ENCODE measurements around the gene CD2AP. TPM values are rescaled to one million over a fixed set of nuclear protein-coding genes. Genes with fewer than 3 reads are reported as not detected.

The CD2AP gene
- total and polyA plus RNA-seq, 4 donors = 5.7 to 22.4 (median 11.5) TPM

DNA sequence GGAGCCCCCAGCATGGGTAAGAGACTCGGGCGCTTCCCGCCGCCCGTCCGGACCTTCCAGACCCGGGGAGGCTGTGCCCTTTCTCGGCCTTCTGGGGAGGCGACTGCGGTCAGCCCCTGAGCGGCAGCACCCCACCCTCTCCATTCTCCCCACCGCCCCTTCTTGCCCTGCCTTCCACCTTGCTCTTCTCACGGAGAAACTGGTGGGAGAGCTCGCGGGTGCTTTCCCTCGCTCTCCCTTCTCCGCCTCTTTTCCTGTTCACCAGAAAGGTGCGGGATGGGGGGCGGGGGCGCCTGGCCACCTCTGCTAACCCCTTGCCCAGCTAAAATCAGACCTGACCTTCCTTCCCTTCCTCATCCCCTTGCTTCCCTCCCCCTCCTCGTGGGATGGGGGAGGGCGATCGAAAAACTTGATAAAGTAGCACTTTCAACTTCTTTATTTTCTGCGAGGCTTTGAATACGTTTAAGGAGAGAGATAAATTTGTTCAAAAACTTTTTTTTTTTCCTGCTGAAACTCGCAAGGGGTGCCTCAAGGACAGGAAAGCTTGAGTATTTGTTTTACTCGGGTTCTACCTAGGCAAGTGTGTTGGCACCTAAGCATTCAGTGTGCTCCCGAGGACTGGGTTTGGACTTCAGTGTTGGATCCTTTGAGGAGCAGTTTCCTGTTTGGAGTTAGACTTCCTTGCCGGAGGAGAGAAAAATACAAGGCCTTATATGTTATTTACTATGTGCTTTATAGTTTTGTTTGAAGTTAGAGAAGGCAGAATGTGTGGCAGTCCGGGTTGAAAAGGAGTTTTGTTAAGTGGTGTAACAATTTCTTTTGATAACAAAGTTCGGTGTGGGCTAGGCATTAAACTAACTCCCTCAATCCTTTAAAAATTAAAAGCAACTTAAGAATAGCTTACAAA, 897 bp downstream of the CD2AP start:
- DNase-seq (ENCODE audit: low spot score) = no peak
- H3K4me3 ChIP-seq (ENCODE audit: low read depth in 1 of 3, low read length in 3 of 3) = peak overlapping the region; percentile 71 to 93 (median 84)
- no peak for TF ChIP-seq SP1 (IDR thresholded peaks at IDR 0.05)
- peak in 1 of 2 donors; percentile 22 for TF ChIP-seq RXRA (IDR thresholded peaks at IDR 0.05)
- no peaks in the 10 kb centered on the region for H3K9me3 ChIP-seq (ENCODE audit: control insufficient read depth in 4 of 4, low read length in 3 of 4)
- no peaks in the 10 kb centered on the region for H3K36me3 ChIP-seq (ENCODE audit: control insufficient read depth in 4 of 4, insufficient read depth in 3 of 4, low read depth in 1 of 4, low read length in 3 of 4)
- H3K4me1 ChIP-seq (ENCODE audit: control insufficient read depth in 4 of 4, insufficient read depth in 4 of 4, low read length in 3 of 4) = peaks cover 6 to 33% (median 20%) of the 10 kb centered on the region in 4 donors
- peak overlapping the region; percentile 89 to 97 for H3K27ac ChIP-seq (ENCODE audit: low read depth in 1 of 2, low read length in 2 of 2)
- WGBS = under 1% methylated on average over 31 of the region's 31 CpGs
- peak overlapping the region; percentile 89 to 91 for H3K9ac ChIP-seq (ENCODE audit: low read depth in 1 of 2, low read length in 2 of 2)
- no peaks in the 10 kb centered on the region for H3K27me3 ChIP-seq (ENCODE audit: control insufficient read depth in 4 of 4, insufficient read depth in 4 of 4, low read length in 3 of 4)

DNA sequence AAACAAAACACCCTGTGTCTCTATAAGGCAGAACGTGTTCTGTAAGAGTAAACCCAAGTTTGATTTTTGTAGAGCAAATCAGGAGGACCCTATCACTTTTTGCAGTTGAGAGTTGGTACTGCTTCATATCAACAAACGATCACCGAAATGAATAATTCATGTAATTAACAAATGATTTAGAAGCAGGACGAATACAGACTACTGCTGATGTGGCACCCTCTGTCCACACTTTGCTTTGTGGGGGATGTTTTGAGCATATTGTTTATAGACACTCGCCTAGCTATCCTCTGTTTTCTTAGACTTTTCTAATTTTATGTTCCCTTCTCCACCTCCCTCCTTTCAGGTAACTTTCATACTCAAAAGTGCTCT, 1.5 kb downstream of the CD2AP start:
- H3K27ac ChIP-seq (ENCODE audit: low read depth in 1 of 2, low read length in 2 of 2) = peak overlapping the region; percentile 89 to 97
- peak overlapping the region; percentile 89 to 91 for H3K9ac ChIP-seq (ENCODE audit: low read depth in 1 of 2, low read length in 2 of 2)
- H3K36me3 ChIP-seq (ENCODE audit: control insufficient read depth in 4 of 4, insufficient read depth in 3 of 4, low read depth in 1 of 4, low read length in 3 of 4) = no peaks in the 10 kb centered on the region
- peak overlapping the region; percentile 71 to 93 (median 84) for H3K4me3 ChIP-seq (ENCODE audit: low read depth in 1 of 3, low read length in 3 of 3)
- DNase-seq (ENCODE audit: low spot score) = no peak
- TF ChIP-seq HNF4G (IDR thresholded peaks at IDR 0.05) = no peak
- TF ChIP-seq, protein P1, sequence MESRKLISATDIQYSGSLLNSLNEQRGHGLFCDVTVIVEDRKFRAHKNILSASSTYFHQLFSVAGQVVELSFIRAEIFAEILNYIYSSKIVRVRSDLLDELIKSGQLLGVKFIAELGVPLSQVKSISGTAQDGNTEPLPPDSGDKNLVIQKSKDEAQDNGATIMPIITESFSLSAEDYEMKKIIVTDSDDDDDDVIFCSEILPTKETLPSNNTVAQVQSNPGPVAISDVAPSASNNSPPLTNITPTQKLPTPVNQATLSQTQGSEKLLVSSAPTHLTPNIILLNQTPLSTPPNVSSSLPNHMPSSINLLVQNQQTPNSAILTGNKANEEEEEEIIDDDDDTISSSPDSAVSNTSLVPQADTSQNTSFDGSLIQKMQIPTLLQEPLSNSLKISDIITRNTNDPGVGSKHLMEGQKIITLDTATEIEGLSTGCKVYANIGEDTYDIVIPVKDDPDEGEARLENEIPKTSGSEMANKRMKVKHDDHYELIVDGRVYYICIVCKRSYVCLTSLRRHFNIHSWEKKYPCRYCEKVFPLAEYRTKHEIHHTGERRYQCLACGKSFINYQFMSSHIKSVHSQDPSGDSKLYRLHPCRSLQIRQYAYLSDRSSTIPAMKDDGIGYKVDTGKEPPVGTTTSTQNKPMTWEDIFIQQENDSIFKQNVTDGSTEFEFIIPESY (IDR thresholded peaks at IDR 0.05) = no peak
- TF ChIP-seq, protein P2, sequence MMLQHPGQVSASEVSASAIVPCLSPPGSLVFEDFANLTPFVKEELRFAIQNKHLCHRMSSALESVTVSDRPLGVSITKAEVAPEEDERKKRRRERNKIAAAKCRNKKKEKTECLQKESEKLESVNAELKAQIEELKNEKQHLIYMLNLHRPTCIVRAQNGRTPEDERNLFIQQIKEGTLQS (IDR thresholded peaks at IDR 0.05) = no peak
- TF ChIP-seq HNF4A (conservative IDR thresholded peaks at IDR 0.05) = peak in 1 of 2 donors; percentile 30
- peaks cover 6 to 39% (median 24%) of the 10 kb centered on the region in 4 donors for H3K4me1 ChIP-seq (ENCODE audit: control insufficient read depth in 4 of 4, insufficient read depth in 4 of 4, low read length in 3 of 4)
- no peaks in the 10 kb centered on the region for H3K9me3 ChIP-seq (ENCODE audit: control insufficient read depth in 4 of 4, low read length in 3 of 4)
- no peaks in the 10 kb centered on the region for H3K27me3 ChIP-seq (ENCODE audit: control insufficient read depth in 4 of 4, insufficient read depth in 4 of 4, low read length in 3 of 4)
- 2% methylated on average over 5 of the region's 5 CpGs for WGBS

DNA sequence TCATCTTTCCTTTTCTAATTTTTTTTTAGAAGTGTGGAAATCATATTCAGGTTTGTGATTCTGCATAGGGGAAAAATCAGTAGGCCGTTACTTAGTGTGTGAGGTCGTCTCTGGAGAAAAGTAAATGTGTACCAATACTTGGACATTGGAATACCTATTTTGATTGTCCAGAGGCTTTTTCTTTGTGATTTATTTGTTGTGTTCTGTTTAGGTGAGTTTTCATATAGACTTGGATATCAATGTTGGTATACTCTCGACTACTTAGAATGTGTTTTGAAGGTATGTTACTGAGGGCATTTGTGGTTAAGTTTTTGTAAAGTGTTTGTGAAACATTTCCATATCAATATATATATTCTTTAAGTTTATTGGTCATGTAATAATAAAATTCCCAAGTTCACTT, 2.3 kb downstream of the CD2AP start:
- Histone ChIP-seq H3K4me3 (ENCODE audit: low read depth in 1 of 3, low read length in 3 of 3) (peak overlapping the region in 1 of 3 donors; percentile 71), H3K27me3 (ENCODE audit: control insufficient read depth in 4 of 4, insufficient read depth in 4 of 4, low read length in 3 of 4) (no peaks in the 10 kb centered on the region), H3K36me3 (ENCODE audit: control insufficient read depth in 4 of 4, insufficient read depth in 3 of 4, low read depth in 1 of 4, low read length in 3 of 4) (no peaks in the 10 kb centered on the region), H3K9ac (ENCODE audit: low read depth in 1 of 2, low read length in 2 of 2) (peak overlapping the region in 1 of 2 donors; percentile 91), H3K9me3 (ENCODE audit: control insufficient read depth in 4 of 4, low read length in 3 of 4) (no peaks in the 10 kb centered on the region), H3K4me1 (ENCODE audit: control insufficient read depth in 4 of 4, insufficient read depth in 4 of 4, low read length in 3 of 4) (peaks cover 6 to 45% (median 30%) of the 10 kb centered on the region in 4 donors), H3K27ac (ENCODE audit: low read depth in 1 of 2, low read length in 2 of 2) (no peak overlapping the region)
- DNase-seq (ENCODE audit: low spot score) = no peak
- WGBS = 43% methylated on average over 3 of the region's 3 CpGs
- TF ChIP-seq, protein P3, sequence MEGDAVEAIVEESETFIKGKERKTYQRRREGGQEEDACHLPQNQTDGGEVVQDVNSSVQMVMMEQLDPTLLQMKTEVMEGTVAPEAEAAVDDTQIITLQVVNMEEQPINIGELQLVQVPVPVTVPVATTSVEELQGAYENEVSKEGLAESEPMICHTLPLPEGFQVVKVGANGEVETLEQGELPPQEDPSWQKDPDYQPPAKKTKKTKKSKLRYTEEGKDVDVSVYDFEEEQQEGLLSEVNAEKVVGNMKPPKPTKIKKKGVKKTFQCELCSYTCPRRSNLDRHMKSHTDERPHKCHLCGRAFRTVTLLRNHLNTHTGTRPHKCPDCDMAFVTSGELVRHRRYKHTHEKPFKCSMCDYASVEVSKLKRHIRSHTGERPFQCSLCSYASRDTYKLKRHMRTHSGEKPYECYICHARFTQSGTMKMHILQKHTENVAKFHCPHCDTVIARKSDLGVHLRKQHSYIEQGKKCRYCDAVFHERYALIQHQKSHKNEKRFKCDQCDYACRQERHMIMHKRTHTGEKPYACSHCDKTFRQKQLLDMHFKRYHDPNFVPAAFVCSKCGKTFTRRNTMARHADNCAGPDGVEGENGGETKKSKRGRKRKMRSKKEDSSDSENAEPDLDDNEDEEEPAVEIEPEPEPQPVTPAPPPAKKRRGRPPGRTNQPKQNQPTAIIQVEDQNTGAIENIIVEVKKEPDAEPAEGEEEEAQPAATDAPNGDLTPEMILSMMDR (IDR thresholded peaks at IDR 0.05; ENCODE audit: low read depth, low read length, missing input control) = no peak
- TF ChIP-seq JUND (IDR thresholded peaks at IDR 0.05) = no peak
- TF ChIP-seq, protein P1 (IDR thresholded peaks at IDR 0.05) = no peak
- no peak for TF ChIP-seq GABPA (IDR thresholded peaks at IDR 0.05 in 1 of 2, conservative IDR thresholded peaks at IDR 0.05 in 1 of 2)
- TF ChIP-seq, protein P2 (IDR thresholded peaks at IDR 0.05) = no peak
- TF ChIP-seq, protein P4, sequence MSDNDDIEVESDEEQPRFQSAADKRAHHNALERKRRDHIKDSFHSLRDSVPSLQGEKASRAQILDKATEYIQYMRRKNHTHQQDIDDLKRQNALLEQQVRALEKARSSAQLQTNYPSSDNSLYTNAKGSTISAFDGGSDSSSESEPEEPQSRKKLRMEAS (IDR thresholded peaks at IDR 0.05) = no peak
- TF ChIP-seq, protein P5, sequence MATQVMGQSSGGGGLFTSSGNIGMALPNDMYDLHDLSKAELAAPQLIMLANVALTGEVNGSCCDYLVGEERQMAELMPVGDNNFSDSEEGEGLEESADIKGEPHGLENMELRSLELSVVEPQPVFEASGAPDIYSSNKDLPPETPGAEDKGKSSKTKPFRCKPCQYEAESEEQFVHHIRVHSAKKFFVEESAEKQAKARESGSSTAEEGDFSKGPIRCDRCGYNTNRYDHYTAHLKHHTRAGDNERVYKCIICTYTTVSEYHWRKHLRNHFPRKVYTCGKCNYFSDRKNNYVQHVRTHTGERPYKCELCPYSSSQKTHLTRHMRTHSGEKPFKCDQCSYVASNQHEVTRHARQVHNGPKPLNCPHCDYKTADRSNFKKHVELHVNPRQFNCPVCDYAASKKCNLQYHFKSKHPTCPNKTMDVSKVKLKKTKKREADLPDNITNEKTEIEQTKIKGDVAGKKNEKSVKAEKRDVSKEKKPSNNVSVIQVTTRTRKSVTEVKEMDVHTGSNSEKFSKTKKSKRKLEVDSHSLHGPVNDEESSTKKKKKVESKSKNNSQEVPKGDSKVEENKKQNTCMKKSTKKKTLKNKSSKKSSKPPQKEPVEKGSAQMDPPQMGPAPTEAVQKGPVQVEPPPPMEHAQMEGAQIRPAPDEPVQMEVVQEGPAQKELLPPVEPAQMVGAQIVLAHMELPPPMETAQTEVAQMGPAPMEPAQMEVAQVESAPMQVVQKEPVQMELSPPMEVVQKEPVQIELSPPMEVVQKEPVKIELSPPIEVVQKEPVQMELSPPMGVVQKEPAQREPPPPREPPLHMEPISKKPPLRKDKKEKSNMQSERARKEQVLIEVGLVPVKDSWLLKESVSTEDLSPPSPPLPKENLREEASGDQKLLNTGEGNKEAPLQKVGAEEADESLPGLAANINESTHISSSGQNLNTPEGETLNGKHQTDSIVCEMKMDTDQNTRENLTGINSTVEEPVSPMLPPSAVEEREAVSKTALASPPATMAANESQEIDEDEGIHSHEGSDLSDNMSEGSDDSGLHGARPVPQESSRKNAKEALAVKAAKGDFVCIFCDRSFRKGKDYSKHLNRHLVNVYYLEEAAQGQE (IDR thresholded peaks at IDR 0.05) = no peak
- no peak for TF ChIP-seq FOXA2 (IDR thresholded peaks at IDR 0.05)
- no peak for TF ChIP-seq SP1 (IDR thresholded peaks at IDR 0.05)
- no peak for TF ChIP-seq HNF4A (conservative IDR thresholded peaks at IDR 0.05)
- TF ChIP-seq EGR1 (IDR thresholded peaks at IDR 0.05; ENCODE audit: low read depth in 2 of 2) = no peak
- no peak for TF ChIP-seq RAD21 (IDR thresholded peaks at IDR 0.05)
- TF ChIP-seq NR2F2 (IDR thresholded peaks at IDR 0.05) = no peak
- TF ChIP-seq RXRA (IDR thresholded peaks at IDR 0.05) = no peak

Measured in liver (tissue), 9 donors.